ENCODE results near the gene CYCS.
"Not testable (repeated sequence)": the region's sequence is repeated elsewhere in the genome, so short reads cannot be mapped to it uniquely, and the experiment has no call there.

CYCS gene

DNA sequence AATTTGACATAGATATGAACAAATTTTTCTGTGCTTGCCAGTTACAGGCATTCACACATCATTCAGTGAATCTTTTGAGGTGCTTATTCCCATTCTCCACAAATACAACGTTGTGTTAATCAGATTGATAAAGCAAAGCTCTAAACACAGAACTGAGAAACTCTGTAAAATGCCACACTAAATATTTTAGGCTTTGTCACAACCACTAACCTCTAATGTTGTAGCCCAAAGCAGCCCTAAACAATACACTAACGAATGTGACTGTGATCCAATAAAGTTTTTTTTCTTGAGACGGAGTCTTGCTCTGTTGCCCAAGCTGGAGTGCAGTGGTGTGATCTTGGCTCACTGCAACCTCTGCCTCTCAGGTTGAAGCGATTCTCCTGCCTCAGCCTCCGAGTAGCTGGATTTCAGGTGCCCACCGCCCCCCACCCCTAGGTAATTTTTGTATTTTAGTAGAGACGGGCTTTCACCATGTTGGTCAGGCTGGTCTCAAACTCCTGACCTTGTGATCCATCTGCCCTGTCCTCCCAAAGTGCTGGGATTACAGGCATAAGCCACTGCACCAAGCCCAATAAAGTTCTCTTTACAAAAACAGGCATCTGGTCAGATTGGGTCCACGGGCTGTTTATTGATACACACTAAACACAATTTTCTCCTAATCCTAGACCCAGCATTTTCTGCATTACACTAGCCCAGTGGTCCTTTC is 6.9 kb downstream of the CYCS start:
- no peak for DNase-seq

DNA sequence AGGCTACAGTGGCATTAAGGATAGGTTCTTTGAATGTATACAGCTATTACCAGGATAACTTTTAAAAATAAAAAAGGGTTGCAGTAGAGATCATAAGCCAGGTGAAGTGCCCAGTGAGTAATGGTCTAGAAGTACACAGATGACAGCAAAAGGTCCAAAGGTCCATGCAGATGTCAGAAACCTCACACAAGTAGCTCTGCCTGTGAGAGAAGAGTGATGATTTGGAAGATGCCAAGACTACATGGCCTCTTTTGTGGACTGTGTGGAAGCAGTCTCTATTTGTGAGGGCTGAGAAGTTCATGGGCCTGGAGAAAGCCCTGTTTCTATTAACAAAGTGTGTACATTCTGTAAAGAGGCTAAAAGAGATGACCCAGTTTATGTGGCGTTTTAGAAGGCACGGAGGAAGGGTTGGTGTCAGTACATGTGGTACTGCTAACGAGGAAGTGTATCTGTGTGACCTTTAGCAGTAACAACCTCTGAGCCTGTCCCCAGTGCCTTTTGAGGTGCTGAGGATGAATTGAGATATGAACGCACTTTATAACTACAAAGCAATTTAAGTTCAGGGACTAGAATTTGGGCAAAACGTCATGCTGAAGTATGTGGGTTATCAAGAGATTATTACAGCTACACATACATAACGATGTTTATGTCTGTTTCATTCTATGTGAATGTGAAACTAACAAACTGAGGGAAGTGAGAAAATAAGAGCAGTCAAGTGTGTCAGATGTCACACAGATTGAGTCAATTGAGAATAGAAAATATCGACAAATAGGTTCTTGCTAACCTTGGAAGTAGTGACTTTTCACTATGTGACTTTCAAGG is 7.6 kb downstream of the CYCS start:
- DNase-seq = peak; percentile 12

DNA sequence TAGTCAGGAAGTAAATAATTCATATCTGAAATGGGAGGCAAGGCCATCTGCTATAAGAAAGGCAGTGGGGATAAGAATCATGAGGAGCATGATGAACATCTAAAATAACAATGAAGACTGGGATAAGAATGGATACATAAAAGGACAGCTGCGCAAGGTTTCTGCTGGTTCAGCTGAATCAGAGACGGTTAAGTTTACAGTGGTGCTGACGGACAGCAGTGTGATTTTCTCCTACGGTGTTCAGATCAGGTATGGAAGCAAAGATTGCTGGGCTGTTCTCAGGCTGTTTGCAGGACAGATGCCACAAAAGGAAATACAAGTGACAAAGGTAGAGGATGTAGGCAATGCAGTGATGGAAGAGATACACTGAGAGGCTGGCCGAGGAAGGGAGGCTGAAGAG is 8.4 kb downstream of the CYCS start:
- no peak for DNase-seq

DNA sequence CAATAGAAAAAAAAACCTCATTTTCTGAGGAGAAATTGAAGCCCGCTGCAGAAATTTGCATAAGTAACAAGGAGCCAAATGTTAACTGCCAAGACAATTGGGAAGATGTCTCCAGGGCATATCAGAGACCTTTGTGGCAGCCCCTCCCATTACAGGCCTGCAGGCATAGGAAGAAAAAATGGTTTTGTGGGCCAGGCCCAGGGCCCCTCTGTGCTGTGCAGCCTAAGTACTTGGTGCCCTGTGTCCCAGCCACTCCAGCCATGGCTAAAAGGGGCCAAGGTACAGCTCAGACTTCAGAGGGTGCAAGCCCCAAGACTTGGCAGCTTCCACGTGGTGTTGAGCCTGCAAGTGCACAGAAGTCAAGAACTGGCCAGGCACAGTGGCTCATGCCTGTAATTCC is 14.5 kb downstream of the CYCS start:
- DNase-seq = not testable (repeated sequence)

DNA sequence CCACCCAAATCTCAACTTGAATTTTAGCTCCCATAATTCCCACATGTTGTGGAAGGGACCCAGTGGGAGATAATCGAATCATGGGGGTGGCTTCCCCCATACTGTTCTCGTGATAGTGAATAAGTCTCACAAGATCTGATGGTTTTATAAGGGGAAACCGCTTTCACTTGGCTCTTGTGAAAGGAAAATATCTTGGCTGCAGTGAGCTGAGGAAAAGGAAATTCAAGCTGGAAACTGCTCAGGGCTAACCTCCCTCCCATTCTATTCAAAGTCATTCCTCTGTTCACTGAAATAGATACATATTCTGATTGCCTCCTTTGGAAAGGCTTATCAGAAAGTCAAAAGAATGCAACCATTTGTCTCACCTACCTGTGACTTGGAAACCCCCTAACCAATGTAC is 15.8 kb downstream of the CYCS start:
- DNase-seq = no peak

DNA sequence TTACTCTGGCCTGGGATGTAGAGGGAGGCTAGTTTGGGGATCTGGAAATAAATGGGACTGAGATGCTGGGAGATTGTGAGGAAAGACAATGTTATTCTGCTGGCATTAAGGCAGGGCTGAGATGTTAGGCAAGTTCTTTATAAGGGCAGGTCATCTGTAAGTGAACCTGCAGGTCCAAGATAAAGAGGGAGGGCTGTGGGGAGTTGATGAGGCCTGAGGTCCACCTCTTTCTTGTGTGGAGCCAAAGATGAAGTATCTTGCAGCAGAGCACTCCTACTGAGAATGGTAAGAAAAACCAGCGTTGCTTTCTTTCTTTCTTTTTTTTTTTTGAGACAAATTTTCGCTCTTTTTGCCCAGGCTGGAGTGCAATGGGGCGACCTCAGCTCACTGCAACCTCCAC is 19.1 kb downstream of the CYCS start:
- DNase-seq = no peak

DNA sequence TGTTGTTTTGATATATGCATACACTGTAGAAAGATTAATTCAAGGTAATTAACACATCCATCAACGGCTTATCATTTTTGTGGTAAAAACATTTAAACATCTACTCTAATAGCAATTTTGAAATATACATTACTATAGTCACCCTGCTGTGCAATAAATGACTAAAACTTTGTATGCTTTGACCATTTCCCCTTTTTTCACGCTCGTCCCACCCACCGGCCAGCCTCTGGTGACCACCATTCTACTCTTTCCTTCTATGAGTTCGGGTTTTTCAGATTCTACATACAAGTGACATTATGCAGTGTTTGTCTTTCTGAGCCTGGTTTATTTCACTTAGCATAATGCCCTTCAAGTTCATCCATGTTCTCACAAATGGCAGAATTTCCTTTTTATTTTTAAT is 21.3 kb downstream of the CYCS start:
- DNase-seq = no peak

DNA sequence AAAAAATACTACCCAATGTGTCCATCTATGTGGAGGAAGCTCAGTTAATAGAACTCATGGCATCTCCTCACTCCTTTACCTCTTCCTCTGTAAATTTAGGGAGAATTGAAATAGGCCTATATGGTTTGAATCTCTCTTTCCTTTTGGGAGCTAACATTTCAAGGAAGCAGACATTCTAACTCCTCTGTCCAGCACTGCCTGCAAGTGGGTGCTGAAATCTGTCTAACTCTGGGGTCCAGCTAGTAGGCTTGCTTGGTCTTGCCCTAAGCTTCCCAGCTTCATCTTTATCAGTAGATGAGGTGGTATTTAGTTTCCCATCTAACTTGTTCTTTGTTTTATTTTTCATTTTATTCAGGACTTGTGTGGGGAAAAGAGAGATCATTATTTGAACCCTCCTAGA is 23.2 kb downstream of the CYCS start:
- DNase-seq = no peak

DNA sequence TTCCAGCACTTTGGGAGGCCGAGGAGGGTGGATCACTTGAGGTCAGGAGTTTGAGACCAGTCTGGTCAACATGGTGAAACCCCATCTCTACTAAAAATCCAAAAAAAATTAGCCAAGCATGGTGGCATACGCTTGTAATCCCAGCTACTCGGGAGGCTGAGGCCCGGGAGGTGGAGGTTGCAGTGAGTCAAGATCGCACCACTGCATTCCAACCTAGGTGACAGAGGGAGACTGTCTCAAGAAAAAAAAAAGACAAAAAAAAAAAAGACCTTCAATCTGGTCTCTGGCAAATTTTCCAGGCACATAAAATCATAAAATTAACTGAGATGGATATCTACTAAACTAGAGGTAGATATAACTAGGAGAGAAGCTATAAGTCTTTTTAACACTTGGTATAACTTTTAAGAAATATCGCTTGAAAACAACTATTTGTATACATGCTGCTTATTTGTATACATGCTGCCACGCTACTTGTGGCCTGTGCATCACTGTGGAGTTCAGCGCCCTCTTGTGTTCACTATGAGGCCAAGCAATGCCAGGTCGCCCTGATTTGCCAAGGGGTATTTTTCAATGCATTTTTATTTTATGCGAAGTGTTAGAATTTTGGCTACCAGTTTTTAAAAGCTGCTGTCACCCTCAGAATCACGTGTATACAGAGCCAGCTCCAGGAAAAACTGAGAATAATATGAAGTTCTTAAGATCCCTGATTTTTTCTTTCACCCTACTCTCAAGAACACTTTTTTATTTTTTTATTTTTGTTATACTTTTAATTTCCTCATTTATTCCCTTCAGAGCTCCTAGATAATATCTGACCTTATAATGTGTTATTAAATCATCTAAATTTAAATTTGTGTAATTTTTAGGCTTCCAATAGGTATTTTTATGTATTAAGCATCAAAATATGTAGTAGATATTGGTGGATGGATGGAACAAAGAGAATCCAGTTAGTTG is 26.7 kb downstream of the CYCS start:
- peak; percentile 79 for DNase-seq

DNA sequence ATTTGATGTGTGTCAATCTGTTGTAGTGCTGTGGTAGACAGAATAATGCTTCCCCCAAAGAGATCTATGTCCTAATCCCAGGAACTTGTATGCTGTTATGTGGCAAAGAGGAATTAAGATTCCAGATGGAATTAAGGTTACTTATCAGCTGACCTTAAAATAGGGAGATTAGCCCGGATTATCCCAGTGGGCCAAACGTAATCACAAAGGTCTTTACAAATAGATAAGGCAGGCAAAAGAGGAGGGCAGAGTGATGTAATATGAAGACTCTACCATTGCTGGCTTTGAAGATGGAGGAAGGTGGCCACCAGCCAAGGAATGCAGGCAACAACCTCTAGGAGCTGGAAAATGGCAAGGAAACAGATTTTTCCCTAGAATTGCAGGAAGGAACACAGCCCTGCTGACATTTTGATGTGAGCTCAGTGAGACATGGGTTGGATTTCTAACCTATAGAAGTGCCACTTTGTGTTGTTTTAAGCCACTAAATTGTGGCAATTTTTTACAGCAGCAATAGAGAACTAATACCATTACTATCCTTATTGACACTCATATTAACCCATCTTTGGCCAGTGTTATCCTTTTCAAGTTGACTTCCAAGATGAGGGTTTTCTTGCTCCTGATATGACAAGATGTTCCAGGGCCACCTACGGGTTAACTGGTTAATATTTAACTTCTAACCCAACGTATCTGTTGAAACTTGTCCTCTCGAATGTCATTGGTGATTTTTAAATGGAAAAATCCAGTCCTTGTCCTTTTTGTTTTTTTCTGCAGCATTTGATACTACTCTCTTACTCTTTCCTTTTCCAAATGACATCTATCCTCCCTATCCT is 29.3 kb downstream of the CYCS start:
- peak; percentile 90 for DNase-seq

DNA sequence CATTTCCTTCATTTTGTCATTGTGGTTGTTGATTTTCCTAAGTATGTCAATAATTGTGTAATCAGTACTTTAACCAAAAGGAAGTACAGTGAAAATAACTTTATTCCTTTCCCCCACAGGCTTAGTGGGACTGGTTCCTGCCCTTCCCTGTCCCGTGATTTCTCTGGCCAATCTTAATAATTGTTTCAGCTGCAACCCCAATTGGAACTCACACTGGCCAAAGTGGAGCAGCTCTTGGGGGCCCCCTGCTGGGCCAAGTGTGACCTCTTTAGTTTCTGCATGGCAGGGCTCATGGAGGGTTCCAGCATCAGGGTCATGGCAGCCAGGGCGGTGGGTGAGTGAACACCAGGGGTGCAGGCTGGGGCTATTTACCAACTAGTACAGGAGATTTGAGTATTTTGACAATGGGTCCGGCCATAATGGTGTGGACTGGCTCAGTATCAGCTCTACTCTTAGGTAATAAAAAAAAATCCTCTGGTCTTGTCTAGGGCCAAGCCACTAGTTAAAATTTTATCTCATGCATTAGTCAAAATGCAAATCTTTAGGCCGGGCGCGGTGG is 31.7 kb downstream of the CYCS start:
- peak; percentile 83 for DNase-seq

DNA sequence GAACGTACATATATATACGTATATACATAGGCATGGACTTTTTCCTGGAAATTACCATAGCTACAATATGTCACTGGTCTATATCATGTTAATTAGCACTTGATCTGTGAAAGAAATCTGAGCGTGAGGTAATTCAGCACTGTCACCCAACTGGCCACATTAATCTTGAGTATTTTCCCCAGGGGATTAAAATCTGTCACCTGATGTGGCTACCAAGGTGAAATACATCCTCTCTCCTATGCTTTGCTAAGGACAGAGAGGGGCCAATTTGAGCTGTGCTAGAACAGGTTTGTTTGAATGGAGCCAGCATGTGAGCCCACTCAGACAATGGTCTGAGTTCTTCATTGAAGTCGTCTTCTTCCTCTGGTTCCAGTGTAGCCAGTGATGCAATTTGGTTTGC is 33.3 kb downstream of the CYCS start:
- DNase-seq = peak; percentile 66

DNA sequence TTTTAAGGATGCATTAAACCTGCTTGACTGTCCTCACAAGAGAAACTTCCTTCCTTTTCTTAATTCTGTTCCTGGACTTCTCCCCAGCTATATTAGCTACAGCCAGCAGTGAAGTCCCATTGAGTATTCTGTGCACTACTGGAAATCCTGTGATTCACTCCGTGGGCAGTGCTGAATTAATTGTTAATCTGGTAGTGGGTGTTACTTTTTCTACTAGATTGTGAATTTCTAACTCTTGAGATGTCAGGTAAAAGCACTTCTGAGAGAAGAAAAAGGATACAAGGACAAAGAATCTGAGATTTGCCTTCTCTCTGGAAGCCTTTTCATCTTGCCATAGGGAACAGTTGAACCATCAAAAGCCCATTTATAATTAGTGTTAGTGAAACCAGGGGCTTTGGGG is 33.9 kb downstream of the CYCS start:
- DNase-seq = no peak

DNA sequence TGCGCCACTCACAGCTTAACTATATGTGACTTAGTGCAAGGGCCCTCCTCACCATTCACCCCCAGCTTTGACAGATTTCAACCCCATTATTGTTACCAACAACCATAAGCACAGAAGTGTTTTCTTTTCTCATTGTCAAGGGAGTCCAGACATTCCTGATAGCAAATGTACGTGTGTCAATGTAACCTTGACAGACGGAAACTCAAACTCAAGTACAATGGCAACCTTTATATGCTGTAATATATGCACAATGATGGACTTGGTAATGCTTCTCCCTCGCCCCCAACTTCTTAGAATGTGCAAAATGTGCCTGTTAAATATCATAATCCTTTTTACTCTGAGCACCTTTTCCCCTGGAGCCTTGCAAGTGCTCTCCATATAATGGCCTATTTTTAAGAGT is 34.7 kb downstream of the CYCS start:
- no peak for DNase-seq

DNA sequence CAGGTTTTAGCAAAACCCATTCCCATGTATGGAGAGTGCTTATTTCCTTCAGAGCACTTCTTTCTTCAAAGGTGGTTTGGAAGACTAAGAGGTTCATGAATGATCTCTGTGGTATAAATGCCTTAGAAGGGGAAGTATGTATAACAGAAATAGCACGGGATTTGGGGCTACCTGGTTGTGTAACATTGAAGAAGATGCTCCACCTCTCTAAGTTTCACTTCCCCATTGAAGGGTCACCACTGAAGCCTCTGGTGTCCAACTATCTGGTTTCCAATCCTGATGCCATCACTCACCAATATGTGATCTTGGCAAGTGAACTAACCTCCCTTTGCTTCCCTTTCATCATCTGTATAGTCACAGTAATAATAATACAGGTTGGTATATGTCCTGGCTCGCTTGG is 37.2 kb downstream of the CYCS start:
- no peak for DNase-seq

DNA sequence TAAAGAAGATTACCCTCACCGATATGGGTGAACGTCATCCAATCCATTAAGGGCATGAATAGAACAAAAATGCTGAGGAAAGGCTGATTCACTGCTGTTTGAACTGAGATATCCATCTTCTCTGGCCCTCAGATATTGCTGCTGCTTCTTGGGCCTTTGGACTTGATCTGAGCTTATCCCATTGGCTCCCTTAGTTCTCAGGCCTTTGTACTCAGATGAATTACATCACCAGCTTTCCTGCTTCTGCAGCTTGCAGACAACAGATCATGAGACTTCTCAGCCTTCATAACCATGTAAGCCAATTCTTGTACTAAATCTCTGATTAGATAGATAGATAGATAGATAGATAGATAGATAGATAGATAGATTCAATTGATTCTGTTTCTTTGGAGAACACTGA is 40.2 kb downstream of the CYCS start:
- DNase-seq = no peak

DNA sequence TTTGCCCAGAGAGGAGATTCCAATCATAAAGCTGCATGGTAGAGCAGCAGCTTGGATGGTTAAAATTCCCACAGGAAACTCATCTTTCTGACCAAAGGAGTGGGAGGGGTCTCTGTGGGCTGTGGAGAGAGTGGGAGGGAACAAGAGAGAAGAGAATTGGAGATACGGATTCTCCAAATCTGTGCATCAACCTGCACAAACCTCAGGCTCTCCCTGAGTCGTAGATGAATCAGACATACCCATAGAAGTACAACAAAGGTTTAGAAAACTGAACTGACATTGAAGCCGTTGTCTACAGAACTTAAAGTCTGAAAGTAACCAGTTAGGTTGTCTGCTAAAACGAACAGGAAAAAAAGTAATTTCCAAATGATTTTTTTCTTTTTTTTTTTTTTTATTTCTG is 41.9 kb downstream of the CYCS start:
- no peak for DNase-seq

DNA sequence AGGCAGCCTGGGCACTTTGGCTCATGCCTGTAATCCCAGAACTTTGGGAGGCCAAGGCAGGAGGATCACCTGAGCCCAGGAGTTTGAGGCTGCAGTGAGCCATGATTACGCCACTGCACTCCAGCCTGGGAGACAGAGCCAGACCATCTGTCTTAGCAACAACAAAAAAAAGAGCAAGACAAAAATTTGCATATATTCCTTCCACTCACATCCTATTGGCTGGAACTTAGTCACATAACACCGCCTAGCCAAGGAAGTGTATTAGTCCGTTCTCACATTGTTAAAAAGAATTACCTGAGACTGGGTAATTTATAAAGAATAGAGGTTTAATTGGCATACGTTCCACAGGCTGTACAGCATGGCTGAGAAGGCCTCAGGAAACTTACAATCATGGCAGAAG is 43.0 kb downstream of the CYCS start:
- DNase-seq = peak; percentile 30

DNA sequence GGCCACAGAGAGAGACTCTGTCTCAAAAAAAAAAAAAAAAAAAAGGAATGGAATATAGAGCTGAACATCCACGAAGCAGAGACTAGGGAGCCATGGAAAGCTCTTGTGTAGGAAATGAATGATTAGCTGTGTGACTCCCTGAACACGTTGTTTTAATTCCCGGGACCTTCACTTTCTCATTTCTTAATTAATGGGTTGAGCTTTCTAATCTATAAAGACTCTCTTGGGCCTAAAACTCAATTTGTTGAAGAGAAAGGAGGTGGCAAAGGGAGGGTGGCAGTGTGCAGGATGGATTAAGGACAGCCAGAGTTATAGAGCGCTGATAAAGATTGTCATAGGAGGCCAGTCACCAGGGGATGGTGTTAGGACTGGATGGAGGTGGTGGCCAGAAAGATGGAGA is 48.0 kb downstream of the CYCS start:
- DNase-seq = no peak

DNA sequence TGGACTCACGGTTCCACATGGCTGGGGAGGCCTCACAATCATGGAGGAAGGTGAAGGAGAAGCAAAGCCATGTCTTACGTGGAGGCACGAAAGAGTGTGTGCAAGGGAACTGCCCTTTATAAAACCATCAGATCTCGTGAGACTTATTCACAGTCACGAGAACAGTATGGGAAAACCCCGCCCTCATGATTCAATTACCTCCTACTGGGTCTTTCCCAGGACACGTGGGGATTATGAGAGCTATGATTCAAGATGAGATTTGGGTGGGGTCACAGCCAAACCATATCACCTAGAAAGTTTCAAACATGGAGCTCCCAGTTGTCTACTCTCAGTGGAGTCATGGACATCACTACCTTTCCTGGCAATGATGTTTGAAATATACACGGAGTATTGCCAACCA is 49.6 kb downstream of the CYCS start:
- peak; percentile 16 for DNase-seq

DNA sequence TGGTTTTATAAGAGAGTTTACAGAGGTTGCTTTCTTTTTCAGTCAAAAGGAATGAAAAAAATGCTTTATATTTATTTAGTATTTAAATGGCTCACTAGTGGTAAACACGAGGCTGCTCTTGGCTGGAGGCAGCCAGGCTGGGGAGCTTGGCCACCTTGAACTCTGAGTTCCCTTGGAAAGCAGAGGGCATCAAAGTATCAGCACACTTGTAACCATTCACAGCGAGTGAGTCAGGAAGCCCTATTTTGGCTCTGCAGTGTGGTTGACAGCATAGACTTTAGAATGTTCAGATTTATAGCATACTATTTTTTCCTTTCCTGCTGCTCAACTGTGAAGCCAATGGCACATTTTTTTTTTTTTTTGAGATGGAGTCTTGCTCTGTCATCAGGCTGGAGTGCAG is 51.6 kb downstream of the CYCS start:
- no peak for DNase-seq
